K562 (cell line): ENCODE results near the gene KLK1. TPM values are rescaled to one million over a fixed set of nuclear protein-coding genes. Genes with fewer than 3 reads are reported as not detected.

Experiments
- CXXC5 ChIP-seq: fragments of 250-450 bp; sonication (Bioruptor Pico); IDR thresholded peaks from 2 replicates; pipeline ENCODE4 v1.8.0; 2022; ENCODE audit warnings: inconsistent platforms, mild to moderate bottlenecking, moderate library complexity
- ELF4 ChIP-seq: fragments of 450-650 bp; formaldehyde crosslinking; IDR thresholded peaks from 2 replicates; pipeline ENCODE4 v1.4.0; 2022; ENCODE audit warnings: missing genetic modification characterization
- HNRNPH1 ChIP-seq: fragments of 200-400 bp; formaldehyde crosslinking; optimal IDR thresholded peaks from 2 replicates; pipeline ENCODE3; 2017; ENCODE audit warnings: low read depth, mild to moderate bottlenecking, low read length, moderate library complexity
- MITF ChIP-seq: IDR thresholded peaks from 2 replicates; pipeline ENCODE4 v1.6.1; 2014; ENCODE audit warnings: antibody characterized with exemption
- POLR2AphosphoS2 ChIP-seq: IDR thresholded peaks from 2 replicates; pipeline ENCODE4 v1.6.1; 2012; ENCODE audit warnings: low read length, improper control_type of control experiment
- RB1 ChIP-seq: fragments of 450-650 bp; IDR thresholded peaks from 2 replicates; pipeline ENCODE4 v1.6.1; 2017; ENCODE audit warnings: low read depth, mild to moderate bottlenecking
- RREB1 ChIP-seq: fragments of 250-450 bp; sonication (Bioruptor Pico); IDR thresholded peaks from 2 replicates; pipeline ENCODE4 v1.4.0; 2020
- SIN3A ChIP-seq, 2 experiments: fragments of 150-350 bp in 1 of 2; IDR thresholded peaks; 2 replicates each; pipeline ENCODE4 v1.6.1; 2011 to 2016; ENCODE audit warnings: borderline replicate concordance in 2 of 2, low read depth in 2 of 2, low read length in 2 of 2, mild to moderate bottlenecking in 2 of 2, moderate library complexity in 2 of 2; ENCODE audit not compliant: control insufficient read depth in 1 of 2
- SNAPC5 ChIP-seq: fragments of 250-450 bp; sonication (Bioruptor Pico); IDR thresholded peaks from 2 replicates; pipeline ENCODE4 v1.8.0; 2021; ENCODE audit warnings: moderate library complexity, mild to moderate bottlenecking, inconsistent platforms
- STAG1 ChIP-seq: sonication (generic); formaldehyde crosslinking; IDR thresholded peaks from 2 replicates; pipeline ENCODE4 v1.5.0; 2020; ENCODE audit warnings: missing genetic modification reagents, borderline replicate concordance
- TOE1 ChIP-seq, 2 experiments: fragments of 450-650 bp in 1 of 2; sonication (generic) in 1 of 2; formaldehyde crosslinking in 1 of 2; IDR thresholded peaks; 2 replicates each; pipeline versions ENCODE4 v1.7.1 to v1.8.0; 2016 to 2022; ENCODE audit warnings: borderline replicate concordance in 2 of 2, mild to moderate bottlenecking in 2 of 2, antibody characterized with exemption in 1 of 2, inconsistent platforms in 1 of 2, low read depth in 1 of 2, missing genetic modification reagents in 1 of 2, moderate library complexity in 1 of 2
- ZEB2 ChIP-seq: fragments of 450-650 bp; IDR thresholded peaks from 2 replicates; pipeline ENCODE4 v1.6.1; 2016
- ZFP36 ChIP-seq: fragments of 150-350 bp; IDR thresholded peaks from 2 replicates; pipeline ENCODE4 v1.6.1; 2018; ENCODE audit warnings: low read length, low read depth; ENCODE audit not compliant: partially characterized antibody
- ZNF133 ChIP-seq: fragments of 250-450 bp; sonication (Bioruptor Pico); IDR thresholded peaks from 2 replicates; pipeline ENCODE4 v1.4.0; 2020; ENCODE audit warnings: mild to moderate bottlenecking
- ZNF280A ChIP-seq: fragments of 450-650 bp; IDR thresholded peaks from 2 replicates; pipeline ENCODE4 v1.6.1; 2018; ENCODE audit warnings: mild to moderate bottlenecking, low read depth; ENCODE audit not compliant: partially characterized antibody
- ZNF583 ChIP-seq: fragments of 250-450 bp; sonication (Bioruptor Pico); IDR thresholded peaks from 2 replicates; pipeline ENCODE4 v1.4.0; 2020
- polyA plus RNA-seq, 8 experiments: library from polyadenylated mRNA; depleted of rRNA in 4 of 8; stranded (reverse) in 5 of 8; unstranded in 3 of 8; fragments of >200 nt; fragmentation: Nextera tagmentation in 2 of 8; fragmentation: Illumina TruSeq in 1 of 8; extraction: Ambion mirVana in 2 of 8; extraction: Trizol in 1 of 8; gene quantifications; 2 replicates each; pipeline versions ENCODE4 v1.2.1 to v1.2.3, GENCODE V29; 2011 to 2014; ENCODE audit warnings: inconsistent platforms in 1 of 8, missing spikeins in 1 of 8
- total RNA-seq, 7 experiments: library from RNA; depleted of rRNA in 6 of 7; stranded (reverse); fragments of >200 nt in 6 of 7; fragmentation: Illumina TruSeq in 2 of 7; extraction: Trizol in 2 of 7; gene quantifications; 2 replicates each; pipeline versions ENCODE4 v1.2.1 to v1.2.3, GENCODE V29; 2011 to 2021; ENCODE audit warnings: low replicate concordance in 1 of 7

KLK1 gene
- total and polyA plus RNA-seq, 9 of the 15 experiments (the other 6 are each of a cell fraction or from before 2014, with no cell fraction given) = 0.87 to 15.4 (median 9.1) TPM

- no peak for TF ChIP-seq MITF
- TF ChIP-seq CXXC5 (CRISPR knock-in tag) = no peak
- TF ChIP-seq ZNF583 (CRISPR knock-in tag) = no peak
- peak; percentile 6 for TF ChIP-seq ZFP36
- TF ChIP-seq ZEB2 = 0 out of 2 replicates have a peak, but pooled peaks have one; percentile 28
- no peak for TF ChIP-seq SNAPC5
- no peak for TF ChIP-seq TOE1 (IDR thresholded peaks at IDR 0.05; ENCODE audit: borderline replicate concordance)
- TF ChIP-seq TOE1 (CRISPR knock-in tag; IDR thresholded peaks at IDR 0.05; ENCODE audit: borderline replicate concordance, low read depth) = no peak
- no peak for TF ChIP-seq RREB1 (CRISPR knock-in tag)
- TF ChIP-seq ELF4 (CRISPR knock-in tag) = no peak
- TF ChIP-seq HNRNPH1 = no peak
- peak; percentile 47; the same call in 1 of the 2 replicates for TF ChIP-seq STAG1 (CRISPR knock-in tag)
- TF ChIP-seq ZNF133 = no peak
- no peak for TF ChIP-seq POLR2AphosphoS2
- TF ChIP-seq SIN3A (IDR thresholded peaks at IDR 0.05; ENCODE audit: borderline replicate concordance in 2 of 2, control insufficient read depth in 1 of 2, low read depth in 2 of 2, low read length in 2 of 2) = no peak
- TF ChIP-seq ZNF280A = no peak
- peak; percentile 70; the same call in 1 of the 2 replicates for TF ChIP-seq RB1
Observed at GRCh38 chr19:50794074-50794875, 29.3 kb downstream of the KLK1 start (continued).
